ENCODE data around the gene ARSA.

GRCh38 chr22:50625131-50625567 is 2.8 kb downstream of the ARSA start:
- TF ChIP-seq CTCF (IDR thresholded peaks at IDR 0.05) (no peak), POLR2A (IDR thresholded peaks at IDR 0.05) (no peak)
